ENCODE data around the gene MCOLN2.
"Not testable (repeated sequence)": the region's sequence is repeated elsewhere in the genome, so short reads cannot be mapped to it uniquely, and the experiment has no call there.

Gene MCOLN2

GRCh38 chr1:84996846-84997666 lies at the start of gene MCOLN2:
TSS of gene MCOLN2 (minus strand) at chr1:84997113. CDS start at chr1:84996872, 241 bp downstream.
- DNase-seq (ENCODE audit: low read depth, low spot score): no peak

GRCh38 chr1:85042413-85042812 lies 45.5 kb upstream of the MCOLN2 start:
- DNase-seq (ENCODE audit: low read depth, low spot score): no peak

- no peak for DNase-seq (ENCODE audit: low read depth, low spot score)
Measured at GRCh38 chr1:85041793-85042192, 44.9 kb upstream of the MCOLN2 start.

- no peak for DNase-seq (ENCODE audit: low read depth, low spot score)
Measured at GRCh38 chr1:85033221-85033620, 36.3 kb upstream of the MCOLN2 start.

GRCh38 chr1:85030536-85030935 lies 33.6 kb upstream of the MCOLN2 start:
- DNase-seq (ENCODE audit: low read depth, low spot score): no peak

GRCh38 chr1:85028151-85028550 lies 31.2 kb upstream of the MCOLN2 start:
- DNase-seq (ENCODE audit: low read depth, low spot score): no peak

- no peak for DNase-seq (ENCODE audit: low read depth, low spot score)
Measured at GRCh38 chr1:85027242-85027983, 30.5 kb upstream of the MCOLN2 start.

- DNase-seq (ENCODE audit: low read depth, low spot score): no peak
Measured at GRCh38 chr1:85025940-85026339, 29.0 kb upstream of the MCOLN2 start.

GRCh38 chr1:85024736-85025135 lies 27.8 kb upstream of the MCOLN2 start:
- no peak for DNase-seq (ENCODE audit: low read depth, low spot score)

- DNase-seq (ENCODE audit: low read depth, low spot score): no peak
Measured at GRCh38 chr1:85022700-85023099, 25.8 kb upstream of the MCOLN2 start.

- DNase-seq (ENCODE audit: low read depth, low spot score): no peak
Measured at GRCh38 chr1:85019994-85020393, 23.1 kb upstream of the MCOLN2 start.

- no peak for DNase-seq (ENCODE audit: low read depth, low spot score)
Measured at GRCh38 chr1:85015826-85016225, 18.9 kb upstream of the MCOLN2 start.

- not testable (repeated sequence) for DNase-seq (ENCODE audit: low read depth, low spot score)
Measured at GRCh38 chr1:85005641-85006040, 8.7 kb upstream of the MCOLN2 start.

GRCh38 chr1:85001742-85002141 lies 4.8 kb upstream of the MCOLN2 start:
- no peak for DNase-seq (ENCODE audit: low read depth, low spot score)

GRCh38 chr1:84998642-84999280 lies 1.8 kb upstream of the MCOLN2 start:
- no peak for DNase-seq (ENCODE audit: low read depth, low spot score)

- no peak for DNase-seq (ENCODE audit: low read depth, low spot score)
Measured at GRCh38 chr1:84997667-84998600, 1.0 kb upstream of the MCOLN2 start.

- no peak for DNase-seq (ENCODE audit: low read depth, low spot score)
Measured at GRCh38 chr1:84995484-84996334, 1.2 kb downstream of the MCOLN2 start.

GRCh38 chr1:84991097-84991920 lies 5.6 kb downstream of the MCOLN2 start:
- DNase-seq (ENCODE audit: low read depth, low spot score): no peak

- DNase-seq (ENCODE audit: low read depth, low spot score): no peak
Measured at GRCh38 chr1:84988588-84988987, 8.3 kb downstream of the MCOLN2 start.

All from activated CD4-positive, CD25-positive, alpha-beta regulatory T cell treated with anti-CD3 and anti-CD28 coated beads, Interleukin-2, amount 50 U/mL, for 16 hours (primary cell).